Spinal cord (tissue), 10 donors: ENCODE data around the gene SMAD6. TPM values are rescaled to one million over a fixed set of nuclear protein-coding genes. Genes with fewer than 3 reads are reported as not detected.
"Not testable (repeated sequence)": the region's sequence is repeated elsewhere in the genome, so short reads cannot be mapped to it uniquely, and the experiment has no call there.

ENCODE experiments used
- DNase-seq, 6 donors: peaks; one replicate each; pipeline versions ENCODE4 v3.0.0 to v3.0.0-alpha.2; 2013 to 2015; ENCODE audit warnings: low spot score in 6 of 6, low read depth in 4 of 6
- H3K27ac ChIP-seq: one replicate; pipeline ENCODE4 v1.5.1; 2013; ENCODE audit warnings: low read depth, low read length, control low read depth
- H3K27me3 ChIP-seq: one replicate; pipeline ENCODE4 v1.6.1; 2013; ENCODE audit warnings: low read length; ENCODE audit not compliant: control insufficient read depth, insufficient read depth
- H3K36me3 ChIP-seq: one replicate; pipeline ENCODE4 v1.6.1; 2013; ENCODE audit warnings: low read length; ENCODE audit not compliant: control insufficient read depth, insufficient read depth
- H3K4me1 ChIP-seq: one replicate; pipeline ENCODE4 v1.6.1; 2013; ENCODE audit warnings: low read length; ENCODE audit not compliant: control insufficient read depth, insufficient read depth
- H3K4me3 ChIP-seq: one replicate; pipeline ENCODE4 v1.5.1; 2013; ENCODE audit warnings: low read depth, low read length, control low read depth
- H3K9me3 ChIP-seq: one replicate; pipeline ENCODE4 v1.6.1; 2013; ENCODE audit warnings: low read length; ENCODE audit not compliant: control insufficient read depth, insufficient read depth
- WGBS: methylation state at CpG from one replicate; pipeline ENCODE4 v1.1.5; 2013; ENCODE audit warnings: missing lambda C conversion rate; ENCODE audit not compliant: insufficient coverage; 5-methylcytosine and 5-hydroxymethylcytosine counted together
- polyA plus RNA-seq, 2 donors: library from polyadenylated mRNA; unstranded; fragments of 120-200 nt; gene quantifications; one replicate each; pipeline ENCODE4 v1.2.1, GENCODE V29; 2013; ENCODE audit not compliant: insufficient read length in 2 of 2
- total RNA-seq, 2 donors: library from RNA; depleted of rRNA in 1 of 2; stranded (reverse); fragments of 120-200 nt in 1 of 2; fragments of >200 nt in 1 of 2; gene quantifications; one replicate each; pipeline versions ENCODE4 v1.2.3 to v1.2.4, GENCODE V29; 2013 to 2014
- donor health status: healthy.

SMAD6 gene
- total and polyA plus RNA-seq, 4 donors, result 7.7 to 22.0 (median 10.3) TPM

GRCh38 chr15:66828817-66829541 lies 126.9 kb downstream of the SMAD6 start:
- not testable (repeated sequence) for H3K4me1 ChIP-seq, H3K27ac ChIP-seq, DNase-seq, H3K27me3 ChIP-seq, H3K4me3 ChIP-seq, H3K9me3 ChIP-seq, H3K36me3 ChIP-seq
- WGBS, result 92% methylated on average over 2 of the region's 11 CpGs

DNA sequence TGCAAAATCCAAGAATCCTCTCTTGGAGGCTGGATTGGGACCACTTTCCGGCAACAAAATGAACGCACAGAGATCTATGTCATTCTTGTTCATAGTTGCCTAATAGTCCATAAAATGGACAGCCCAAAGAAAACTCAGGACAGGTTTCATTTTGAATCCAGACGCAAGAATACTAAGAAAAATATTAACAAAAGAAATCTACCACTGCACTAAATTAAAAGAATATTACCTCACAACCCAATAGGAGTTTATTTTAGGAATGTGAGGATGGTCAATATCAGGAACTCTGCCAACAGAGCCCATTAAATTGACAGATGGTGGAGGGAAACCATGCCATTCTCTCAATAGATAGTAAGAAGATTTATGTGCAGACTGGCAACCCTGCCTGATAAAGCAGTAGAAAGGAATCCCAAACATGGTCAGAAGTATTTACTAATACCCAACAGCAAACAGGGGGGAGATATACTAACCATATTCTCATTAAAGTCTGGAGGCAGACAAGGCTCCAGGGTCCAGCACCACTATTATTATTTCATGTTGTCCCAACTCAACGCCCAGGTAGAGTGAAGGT lies 127.6 kb downstream of the SMAD6 start:
- WGBS, result 94% methylated on average over 2 of the region's 4 CpGs

GRCh38 chr15:66830358-66830757 lies 128.3 kb downstream of the SMAD6 start:
- Histone ChIP-seq H3K27me3 (no peaks in the 10 kb centered on the region), H3K4me3 (no peak overlapping the region), H3K27ac (no peak overlapping the region), H3K9me3 (no peaks in the 10 kb centered on the region), H3K36me3 (no peaks in the 10 kb centered on the region), H3K4me1 (peaks cover 6% of the 10 kb centered on the region)
- no peak for DNase-seq
- 74% methylated on average over 4 of the region's 6 CpGs for WGBS

More for the DNA sequence above, 127.6 kb downstream of the SMAD6 start:
- H3K4me3 ChIP-seq, result no peak overlapping the region
- H3K9me3 ChIP-seq, result no peaks in the 10 kb centered on the region
- no peak overlapping the region for H3K27ac ChIP-seq
- H3K27me3 ChIP-seq, result no peaks in the 10 kb centered on the region
- peaks cover under 1% of the 10 kb centered on the region for H3K4me1 ChIP-seq
- no peak for DNase-seq
- no peaks in the 10 kb centered on the region for H3K36me3 ChIP-seq

- no peaks in the 10 kb centered on the region for H3K9me3 ChIP-seq
- DNase-seq, result no peak
- no peak overlapping the region for H3K27ac ChIP-seq
- no peak overlapping the region for H3K4me3 ChIP-seq
- peaks cover 6% of the 10 kb centered on the region for H3K4me1 ChIP-seq
- no peaks in the 10 kb centered on the region for H3K36me3 ChIP-seq
- 51% methylated on average over 2 of the region's 3 CpGs for WGBS
- no peaks in the 10 kb centered on the region for H3K27me3 ChIP-seq
Measured at GRCh38 chr15:66830823-66831222, 128.8 kb downstream of the SMAD6 start.

GRCh38 chr15:66831289-66831688 lies 129.3 kb downstream of the SMAD6 start:
- WGBS, result 96% methylated on average over 2 of the region's 4 CpGs
- no peak overlapping the region for H3K4me3 ChIP-seq
- H3K36me3 ChIP-seq, result no peaks in the 10 kb centered on the region
- H3K27me3 ChIP-seq, result no peaks in the 10 kb centered on the region
- H3K9me3 ChIP-seq, result no peaks in the 10 kb centered on the region
- no peak for DNase-seq
- H3K4me1 ChIP-seq, result peaks cover 6% of the 10 kb centered on the region
- H3K27ac ChIP-seq, result no peak overlapping the region

- Histone ChIP-seq H3K27ac (no peak overlapping the region), H3K36me3 (no peaks in the 10 kb centered on the region), H3K4me3 (no peak overlapping the region), H3K4me1 (peaks cover 6% of the 10 kb centered on the region), H3K27me3 (no peaks in the 10 kb centered on the region), H3K9me3 (no peaks in the 10 kb centered on the region)
- no peak for DNase-seq
- WGBS, result 95% methylated on average over 10 of the region's 14 CpGs
Measured at GRCh38 chr15:66831801-66832390, 129.9 kb downstream of the SMAD6 start.

Other genes with a start within 250 kb of the SMAD6 start
- 10 to 100 TPM; 22.0 to 40.7 TPM for gene SNAPC5, start 204.5 kb upstream of the SMAD6 start, total RNA-seq
- gene SNAPC5, start 204.5 kb upstream of the SMAD6 start, polyA plus RNA-seq, result 10 to 100 TPM; 40.3 to 44.7 TPM
- gene RPL4, start 197.4 kb upstream of the SMAD6 start, total RNA-seq, result 1,000 to 10,000 TPM; 1,568 to 3,918 TPM
- 1,000 to 10,000 TPM; 2,267 to 2,291 TPM for gene RPL4, start 197.4 kb upstream of the SMAD6 start, polyA plus RNA-seq
- 10 to 100 TPM; 17.7 to 19.0 TPM for gene ZWILCH, start 196.9 kb upstream of the SMAD6 start, total RNA-seq
- 10 to 100 TPM; 20.6 to 22.8 TPM for gene ZWILCH, start 196.9 kb upstream of the SMAD6 start, polyA plus RNA-seq
- gene LCTL, start 136.2 kb upstream of the SMAD6 start, total RNA-seq, result under 1 TPM; 0.10 to 0.33 TPM
- under 1 TPM; 0.43 to 0.54 TPM for gene LCTL, start 136.2 kb upstream of the SMAD6 start, polyA plus RNA-seq